ENCODE measurements around the gene NCS1.

The NCS1 gene

GRCh38 chr9:130129432-130130061 lies 42.7 kb upstream of the NCS1 start:
- TF ChIP-seq CTCF (conservative IDR thresholded peaks at IDR 0.05), result no peak
- H3K27ac ChIP-seq, result no peak overlapping the region

- TF ChIP-seq CTCF (conservative IDR thresholded peaks at IDR 0.05), result no peak
- TF ChIP-seq ZFX (IDR thresholded peaks at IDR 0.05), result no peak
Observed at GRCh38 chr9:130132746-130133145, 39.5 kb upstream of the NCS1 start.

GRCh38 chr9:130137081-130137640 lies 35.0 kb upstream of the NCS1 start:
- TF ChIP-seq CTCF (conservative IDR thresholded peaks at IDR 0.05) (no peak), ZFX (IDR thresholded peaks at IDR 0.05) (no peak)
- no peak overlapping the region for H3K27ac ChIP-seq

More at GRCh38 chr9:130132746-130133145, 39.5 kb upstream of the NCS1 start:
- no peak overlapping the region for H3K27ac ChIP-seq

GRCh38 chr9:130137641-130138081 lies 34.5 kb upstream of the NCS1 start:
- no peak overlapping the region for H3K27ac ChIP-seq
- TF ChIP-seq ZFX (IDR thresholded peaks at IDR 0.05) (no peak), CTCF (conservative IDR thresholded peaks at IDR 0.05) (no peak)

- H3K27ac ChIP-seq, result no peak overlapping the region
- TF ChIP-seq ZFX (IDR thresholded peaks at IDR 0.05) (no peak), CTCF (conservative IDR thresholded peaks at IDR 0.05) (no peak)
Observed at GRCh38 chr9:130138171-130138653, 34.0 kb upstream of the NCS1 start.

GRCh38 chr9:130138791-130139190 lies 33.4 kb upstream of the NCS1 start:
- H3K27ac ChIP-seq, result no peak overlapping the region
- TF ChIP-seq CTCF (conservative IDR thresholded peaks at IDR 0.05), result no peak
- TF ChIP-seq ZFX (IDR thresholded peaks at IDR 0.05), result no peak

GRCh38 chr9:130139251-130139650 lies 33.0 kb upstream of the NCS1 start:
- H3K27ac ChIP-seq, result no peak overlapping the region
- no peak for TF ChIP-seq ZFX (IDR thresholded peaks at IDR 0.05)

GRCh38 chr9:130140706-130141105 lies 31.5 kb upstream of the NCS1 start:
- TF ChIP-seq ZFX (IDR thresholded peaks at IDR 0.05) (no peak), CTCF (conservative IDR thresholded peaks at IDR 0.05) (no peak)
- H3K27ac ChIP-seq, result no peak overlapping the region

Measured in C4-2B (cell line).